GM23338 (cell line): ENCODE measurements around the gene CADPS2.

Experiments
- POLR2AphosphoS5 ChIP-seq: IDR thresholded peaks from 2 replicates; pipeline ENCODE4 v1.6.1; 2016; ENCODE audit warnings: antibody characterized with exemption, low read depth
- TF ChIP-seq, protein P1 (sequence below), 2 experiments: fragments of 200-600 bp in 1 of 2; sonication (generic) in 1 of 2; conservative IDR thresholded peaks; 2 replicates each; pipeline versions ENCODE4 v1.5.1 to v1.6.1; 2016 to 2017; ENCODE audit warnings: antibody characterized with exemption in 2 of 2, low read depth in 2 of 2, mild to moderate bottlenecking in 2 of 2, moderate library complexity in 1 of 2

DNA sequence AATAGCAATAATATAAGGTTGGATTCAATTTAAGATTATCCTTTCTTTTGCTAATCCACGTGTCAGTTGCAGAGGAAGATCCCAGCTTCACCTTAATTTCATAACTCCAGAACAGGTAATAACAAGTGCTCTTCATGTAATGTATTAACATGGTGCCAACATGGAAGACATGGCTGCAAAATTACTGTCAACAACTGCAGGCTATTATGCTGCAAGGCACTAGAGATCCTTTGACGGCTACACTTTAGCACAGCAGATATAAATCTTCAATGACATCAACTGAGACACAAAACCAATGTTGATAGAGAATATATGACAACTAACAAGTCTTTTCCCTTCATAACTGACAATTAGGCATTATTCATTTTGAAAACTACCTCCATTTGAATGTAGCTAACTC is 283.5 kb downstream of the CADPS2 start:
- TF ChIP-seq, protein P1, sequence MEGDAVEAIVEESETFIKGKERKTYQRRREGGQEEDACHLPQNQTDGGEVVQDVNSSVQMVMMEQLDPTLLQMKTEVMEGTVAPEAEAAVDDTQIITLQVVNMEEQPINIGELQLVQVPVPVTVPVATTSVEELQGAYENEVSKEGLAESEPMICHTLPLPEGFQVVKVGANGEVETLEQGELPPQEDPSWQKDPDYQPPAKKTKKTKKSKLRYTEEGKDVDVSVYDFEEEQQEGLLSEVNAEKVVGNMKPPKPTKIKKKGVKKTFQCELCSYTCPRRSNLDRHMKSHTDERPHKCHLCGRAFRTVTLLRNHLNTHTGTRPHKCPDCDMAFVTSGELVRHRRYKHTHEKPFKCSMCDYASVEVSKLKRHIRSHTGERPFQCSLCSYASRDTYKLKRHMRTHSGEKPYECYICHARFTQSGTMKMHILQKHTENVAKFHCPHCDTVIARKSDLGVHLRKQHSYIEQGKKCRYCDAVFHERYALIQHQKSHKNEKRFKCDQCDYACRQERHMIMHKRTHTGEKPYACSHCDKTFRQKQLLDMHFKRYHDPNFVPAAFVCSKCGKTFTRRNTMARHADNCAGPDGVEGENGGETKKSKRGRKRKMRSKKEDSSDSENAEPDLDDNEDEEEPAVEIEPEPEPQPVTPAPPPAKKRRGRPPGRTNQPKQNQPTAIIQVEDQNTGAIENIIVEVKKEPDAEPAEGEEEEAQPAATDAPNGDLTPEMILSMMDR (conservative IDR thresholded peaks at IDR 0.05; ENCODE audit: low read depth in 2 of 2): no peak
- TF ChIP-seq POLR2AphosphoS5: no peak
